Measurements from ENCODE around the gene CXCL6. TPM values are rescaled to one million over a fixed set of nuclear protein-coding genes. Genes with fewer than 3 reads are reported as not detected.

Gene CXCL6
- total RNA-seq, 4 donors from 2014 or later, result 0.66 to 1.8 TPM; not detected in 2

- WGBS, result 74% methylated on average over 4 of the region's 4 CpGs
- no peaks in the 10 kb centered on the region for H3K9me3 ChIP-seq
- no peaks in the 10 kb centered on the region for H3K36me3 ChIP-seq
- peaks cover 0 to 9% (median 7%) of the 10 kb centered on the region in 4 donors for H3K4me1 ChIP-seq
- DNase-seq (ENCODE audit: extremely low spot score), result no peak
- H3K4me3 ChIP-seq, result no peak overlapping the region
- TF ChIP-seq CTCF (IDR thresholded peaks at IDR 0.05) (no peak), POLR2AphosphoS5 (IDR thresholded peaks at IDR 0.05) (no peak), EP300 (IDR thresholded peaks at IDR 0.05) (no peak), POLR2A (IDR thresholded peaks at IDR 0.05; ENCODE audit: low read depth) (no peak)
- no peak overlapping the region for H3K27ac ChIP-seq (replicated peaks in 1 of 4)
- intact Hi-C loops (cut with DNase I), result no loop called here
- H3K27me3 ChIP-seq, result peaks cover 0 to 27% (median 0%) of the 10 kb centered on the region in 4 donors
Observed at GRCh38 chr4:73850261-73850970, 13.9 kb downstream of the CXCL6 start.

GRCh38 chr4:73851293-73851692, 14.8 kb downstream of the CXCL6 start:
- Histone ChIP-seq H3K27me3 (peaks cover 0 to 31% (median 0%) of the 10 kb centered on the region in 4 donors), H3K4me1 (peaks cover 0 to 9% (median 7%) of the 10 kb centered on the region in 4 donors), H3K36me3 (no peaks in the 10 kb centered on the region), H3K9me3 (no peaks in the 10 kb centered on the region), H3K27ac (replicated peaks in 1 of 4) (no peak overlapping the region), H3K4me3 (no peak overlapping the region)
- DNase-seq (ENCODE audit: extremely low spot score), result no peak
- 69% methylated on average over 1 of the region's 1 CpG for WGBS
- no peak for TF ChIP-seq EP300 (IDR thresholded peaks at IDR 0.05)
- no peak for TF ChIP-seq POLR2A (IDR thresholded peaks at IDR 0.05; ENCODE audit: low read depth)
- TF ChIP-seq CTCF (IDR thresholded peaks at IDR 0.05), result no peak
- no peak for TF ChIP-seq POLR2AphosphoS5 (IDR thresholded peaks at IDR 0.05)
- intact Hi-C loops (cut with DNase I), result no loop called here

- Histone ChIP-seq H3K36me3 (no peaks in the 10 kb centered on the region), H3K4me3 (no peak overlapping the region), H3K27me3 (peaks cover 0 to 31% (median 0%) of the 10 kb centered on the region in 4 donors), H3K4me1 (peaks cover 0 to 9% (median 7%) of the 10 kb centered on the region in 4 donors), H3K9me3 (no peaks in the 10 kb centered on the region), H3K27ac (replicated peaks in 1 of 4) (no peak overlapping the region)
- intact Hi-C loops (cut with DNase I), result no loop called here
- no peak for DNase-seq (ENCODE audit: extremely low spot score)
- no peak for TF ChIP-seq EP300 (IDR thresholded peaks at IDR 0.05)
Observed at GRCh38 chr4:73852771-73853170, 16.3 kb downstream of the CXCL6 start.

DNA sequence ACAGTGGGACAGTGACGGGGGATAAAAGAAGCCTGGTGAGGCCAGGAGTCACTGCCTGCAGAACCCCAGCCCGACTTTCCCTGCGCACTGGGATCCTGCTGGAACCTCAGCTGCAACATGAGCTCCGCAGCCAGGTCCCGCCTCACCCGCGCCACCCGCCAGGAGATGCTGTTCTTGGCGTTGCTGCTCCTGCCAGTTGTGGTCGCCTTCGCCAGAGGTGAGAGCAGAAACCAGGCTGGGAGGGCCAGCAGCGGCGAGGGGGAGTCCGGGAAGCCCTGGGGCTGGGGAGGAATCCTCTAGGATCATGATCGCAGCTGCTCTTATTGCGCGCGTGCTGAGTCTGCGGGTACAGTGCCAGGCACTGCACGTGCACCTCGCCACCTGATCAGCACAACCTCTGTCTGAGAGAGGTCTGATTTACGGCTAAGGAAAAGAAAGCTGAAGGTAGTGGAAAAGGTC, 16.8 kb downstream of the CXCL6 start, which contains the start of gene PF4V1:
Gene PF4V1, plus strand, starts transcription at position 51 of the 459 bp plus-strand sequence. Its CDS starts 67 bp downstream, at position 118.
- Histone ChIP-seq H3K27me3 (peaks cover 0 to 31% (median 0%) of the 10 kb centered on the region in 4 donors), H3K4me3 (peak within 1 kb of the TSS in 3 of 4 donors; percentile 14 to 32 (median 22)), H3K27ac (replicated peaks in 1 of 4) (no peak within 1 kb of the TSS), H3K4me1 (peaks cover 0 to 9% (median 7%) of the 10 kb centered on the region in 4 donors), H3K9me3 (no peaks in the 10 kb centered on the region), H3K36me3 (no peaks in the 10 kb centered on the region)
- 34% methylated on average over 19 of the region's 22 CpGs for WGBS
- TF ChIP-seq EP300 (IDR thresholded peaks at IDR 0.05) (no peak), POLR2A (IDR thresholded peaks at IDR 0.05; ENCODE audit: low read depth) (no peak), POLR2AphosphoS5 (IDR thresholded peaks at IDR 0.05) (no peak), CTCF (IDR thresholded peaks at IDR 0.05) (no peak)
- intact Hi-C loops (cut with DNase I), result no loop called here
- no peak for DNase-seq (ENCODE audit: extremely low spot score)

DNA sequence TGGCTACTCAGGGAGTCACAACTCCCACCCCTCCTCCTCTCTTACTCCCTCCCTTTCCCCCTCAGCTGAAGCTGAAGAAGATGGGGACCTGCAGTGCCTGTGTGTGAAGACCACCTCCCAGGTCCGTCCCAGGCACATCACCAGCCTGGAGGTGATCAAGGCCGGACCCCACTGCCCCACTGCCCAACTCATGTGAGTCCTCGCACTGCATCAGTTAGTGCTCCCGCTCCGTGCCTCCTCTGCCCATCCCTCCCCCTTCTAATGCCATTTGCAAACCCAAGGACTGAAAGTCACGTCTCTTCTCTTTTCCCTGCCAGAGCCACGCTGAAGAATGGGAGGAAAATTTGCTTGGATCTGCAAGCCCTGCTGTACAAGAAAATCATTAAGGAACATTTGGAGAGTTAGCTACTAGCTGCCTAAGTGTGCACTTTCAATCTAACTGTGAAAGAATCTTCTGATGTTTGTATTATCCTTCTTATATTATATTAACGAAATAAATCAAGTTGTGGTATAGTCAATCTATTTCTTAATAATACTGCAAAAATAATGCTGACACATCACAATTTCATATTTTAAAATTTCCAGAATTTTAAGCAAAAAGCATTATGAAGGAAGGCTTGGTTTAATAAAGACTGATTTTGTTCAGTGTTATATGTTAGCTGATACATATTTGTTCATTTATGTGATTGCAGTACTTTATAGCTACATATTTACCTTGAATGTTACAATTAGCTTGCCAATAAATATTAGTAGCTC, 17.4 kb downstream of the CXCL6 start:
- H3K36me3 ChIP-seq, result no peaks in the 10 kb centered on the region
- H3K27me3 ChIP-seq, result peaks cover 0 to 31% (median 0%) of the 10 kb centered on the region in 4 donors
- no peaks in the 10 kb centered on the region for H3K9me3 ChIP-seq
- intact Hi-C loops (cut with DNase I), result no loop called here
- no peak overlapping the region for H3K27ac ChIP-seq (replicated peaks in 1 of 4)
- peaks cover 0 to 9% (median 7%) of the 10 kb centered on the region in 4 donors for H3K4me1 ChIP-seq
- no peak overlapping the region for H3K4me3 ChIP-seq
- 28% methylated on average over 8 of the region's 8 CpGs for WGBS
- DNase-seq (ENCODE audit: extremely low spot score), result no peak
- no peak for TF ChIP-seq CTCF (IDR thresholded peaks at IDR 0.05)
- TF ChIP-seq EP300 (IDR thresholded peaks at IDR 0.05), result no peak
- TF ChIP-seq POLR2AphosphoS5 (IDR thresholded peaks at IDR 0.05), result no peak
- no peak for TF ChIP-seq POLR2A (IDR thresholded peaks at IDR 0.05; ENCODE audit: low read depth)
